ENCODE data around the gene SLC39A8. TPM values are rescaled to one million over a fixed set of nuclear protein-coding genes. Genes with fewer than 3 reads are reported as not detected.

SLC39A8 gene
- polyA plus RNA-seq, 3 donors: 1.8 to 7.8 (median 6.1) TPM

- H3K27me3 ChIP-seq (ENCODE audit: control insufficient read depth in 2 of 2, insufficient read depth in 2 of 2, low read length in 2 of 2): no peaks in the 10 kb centered on the region
- H3K4me3 ChIP-seq (replicated peaks in 1 of 3; ENCODE audit: low read depth in 2 of 3, low read length in 3 of 3): no peak overlapping the region
- no peak overlapping the region for H2AFZ ChIP-seq (ENCODE audit: insufficient read depth, low read depth, low read length, poor library complexity, severe bottlenecking)
- 100% methylated on average over 1 of the region's 8 CpGs for WGBS (ENCODE audit: insufficient coverage)
- H3K27ac ChIP-seq (ENCODE audit: low read depth in 1 of 2, low read length in 2 of 2): no peak overlapping the region
- H3K4me1 ChIP-seq (ENCODE audit: control insufficient read depth in 1 of 2, insufficient read depth in 2 of 2, low read length in 2 of 2): no peaks in the 10 kb centered on the region
- H3K4me1 Mint-ChIP-seq: no peaks in the 10 kb centered on the region
- no peaks in the 10 kb centered on the region for H3K9me3 ChIP-seq (replicated peaks in 1 of 2; ENCODE audit: control insufficient read depth in 1 of 2, insufficient read depth in 1 of 2, low read length in 2 of 2)
- no peak for TF ChIP-seq CTCF (IDR thresholded peaks at IDR 0.05)
- peaks cover 0 to 9% (median 7%) of the 10 kb centered on the region in 7 donors for H3K9me3 Mint-ChIP-seq
- peaks cover 0 to 1% (median 0%) of the 10 kb centered on the region in 3 donors for H3K27me3 Mint-ChIP-seq (ENCODE audit: low read depth in 3 of 3)
- intact Hi-C loops (cut with micrococcal nuclease): no loop called here
- peaks cover 8 to 12% of the 10 kb centered on the region in 2 donors for H3K36me3 Mint-ChIP-seq
- no peak overlapping the region for H3K4me3 Mint-ChIP-seq
- DNase-seq: no peak
- H3K4me2 ChIP-seq (replicated peaks; ENCODE audit: extremely low read depth, low read length, poor library complexity, severe bottlenecking): no peak overlapping the region
- H3K9ac ChIP-seq (ENCODE audit: insufficient read depth, low read length, poor library complexity, severe bottlenecking): no peak overlapping the region
- H3K79me2 ChIP-seq (ENCODE audit: insufficient read depth, low read length): no peaks in the 10 kb centered on the region
- no peaks in the 10 kb centered on the region for H3K36me3 ChIP-seq (replicated peaks in 1 of 2; ENCODE audit: control insufficient read depth in 1 of 2, insufficient read depth in 2 of 2, low read length in 2 of 2)
- H3K27ac Mint-ChIP-seq: no peak overlapping the region
- no peaks in the 10 kb centered on the region for H4K20me1 ChIP-seq (ENCODE audit: insufficient read depth, low read length)
Observed at GRCh38 chr4:102272318-102272717, 73.0 kb downstream of the SLC39A8 start.

- no peak for DNase-seq
- no peaks in the 10 kb centered on the region for H4K20me1 ChIP-seq (ENCODE audit: insufficient read depth, low read length)
- Mint-ChIP-seq H3K27ac (no peak overlapping the region), H3K4me1 (no peaks in the 10 kb centered on the region), H3K27me3 (ENCODE audit: low read depth in 3 of 3) (no peaks in the 10 kb centered on the region), H3K36me3 (peaks cover 6 to 13% of the 10 kb centered on the region in 2 donors), H3K4me3 (no peak overlapping the region), H3K9me3 (no peaks in the 10 kb centered on the region)
- no peaks in the 10 kb centered on the region for H3K36me3 ChIP-seq (replicated peaks in 1 of 2; ENCODE audit: control insufficient read depth in 1 of 2, insufficient read depth in 2 of 2, low read length in 2 of 2)
- H3K4me1 ChIP-seq (ENCODE audit: control insufficient read depth in 1 of 2, insufficient read depth in 2 of 2, low read length in 2 of 2): no peaks in the 10 kb centered on the region
- H3K9ac ChIP-seq (ENCODE audit: insufficient read depth, low read length, poor library complexity, severe bottlenecking): no peak overlapping the region
- no peak overlapping the region for H2AFZ ChIP-seq (ENCODE audit: insufficient read depth, low read depth, low read length, poor library complexity, severe bottlenecking)
- no peaks in the 10 kb centered on the region for H3K27me3 ChIP-seq (ENCODE audit: control insufficient read depth in 2 of 2, insufficient read depth in 2 of 2, low read length in 2 of 2)
- no peak overlapping the region for H3K4me2 ChIP-seq (replicated peaks; ENCODE audit: extremely low read depth, low read length, poor library complexity, severe bottlenecking)
- intact Hi-C loops (cut with micrococcal nuclease): no loop called here
- no peaks in the 10 kb centered on the region for H3K9me3 ChIP-seq (replicated peaks in 1 of 2; ENCODE audit: control insufficient read depth in 1 of 2, insufficient read depth in 1 of 2, low read length in 2 of 2)
- H3K79me2 ChIP-seq (ENCODE audit: insufficient read depth, low read length): no peaks in the 10 kb centered on the region
- no peak overlapping the region for H3K27ac ChIP-seq (ENCODE audit: low read depth in 1 of 2, low read length in 2 of 2)
- no peak for TF ChIP-seq CTCF (IDR thresholded peaks at IDR 0.05)
- H3K4me3 ChIP-seq (replicated peaks in 1 of 3; ENCODE audit: low read depth in 2 of 3, low read length in 3 of 3): no peak overlapping the region
Observed at GRCh38 chr4:102268355-102268754, 76.9 kb downstream of the SLC39A8 start.

All from CD14-positive monocyte (primary cell).